ENCODE results near the gene YARS1.

Gene YARS1

DNA sequence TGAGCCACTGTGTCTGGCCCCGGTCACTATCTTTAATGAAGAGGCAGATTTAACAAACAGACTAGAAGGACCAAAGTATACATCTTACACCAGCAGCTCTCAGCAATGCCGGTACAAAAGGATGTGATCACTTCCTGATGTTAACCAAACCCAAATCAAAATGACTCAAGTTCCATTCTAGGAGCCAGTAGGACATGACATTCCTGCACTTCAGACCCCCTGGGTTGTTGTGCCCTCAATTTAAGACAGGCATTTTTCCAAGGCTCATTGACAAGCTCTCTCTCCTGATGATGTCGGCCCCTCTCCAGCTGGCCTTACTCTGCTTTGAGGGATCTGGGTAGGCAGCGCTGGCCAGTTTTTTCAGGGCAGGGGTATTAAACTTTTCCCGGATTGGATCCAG lies 35.1 kb downstream of the YARS1 start:
- Histone ChIP-seq H3K4me1 (ENCODE audit: control insufficient read depth in 1 of 2, insufficient read depth in 1 of 2, low read depth in 1 of 2, low read length in 1 of 2) (no peaks in the 10 kb centered on the region), H3K36me3 (peaks cover 80% of the 10 kb centered on the region), H3K9me3 (no peaks in the 10 kb centered on the region), H3K27me3 (no peaks in the 10 kb centered on the region), H3K27ac (no peak overlapping the region), H3K4me3 (ENCODE audit: low read depth in 1 of 2, low read length in 1 of 2) (no peak overlapping the region)
- TF ChIP-seq, protein P1, sequence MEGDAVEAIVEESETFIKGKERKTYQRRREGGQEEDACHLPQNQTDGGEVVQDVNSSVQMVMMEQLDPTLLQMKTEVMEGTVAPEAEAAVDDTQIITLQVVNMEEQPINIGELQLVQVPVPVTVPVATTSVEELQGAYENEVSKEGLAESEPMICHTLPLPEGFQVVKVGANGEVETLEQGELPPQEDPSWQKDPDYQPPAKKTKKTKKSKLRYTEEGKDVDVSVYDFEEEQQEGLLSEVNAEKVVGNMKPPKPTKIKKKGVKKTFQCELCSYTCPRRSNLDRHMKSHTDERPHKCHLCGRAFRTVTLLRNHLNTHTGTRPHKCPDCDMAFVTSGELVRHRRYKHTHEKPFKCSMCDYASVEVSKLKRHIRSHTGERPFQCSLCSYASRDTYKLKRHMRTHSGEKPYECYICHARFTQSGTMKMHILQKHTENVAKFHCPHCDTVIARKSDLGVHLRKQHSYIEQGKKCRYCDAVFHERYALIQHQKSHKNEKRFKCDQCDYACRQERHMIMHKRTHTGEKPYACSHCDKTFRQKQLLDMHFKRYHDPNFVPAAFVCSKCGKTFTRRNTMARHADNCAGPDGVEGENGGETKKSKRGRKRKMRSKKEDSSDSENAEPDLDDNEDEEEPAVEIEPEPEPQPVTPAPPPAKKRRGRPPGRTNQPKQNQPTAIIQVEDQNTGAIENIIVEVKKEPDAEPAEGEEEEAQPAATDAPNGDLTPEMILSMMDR (IDR thresholded peaks at IDR 0.05), result no peak

DNA sequence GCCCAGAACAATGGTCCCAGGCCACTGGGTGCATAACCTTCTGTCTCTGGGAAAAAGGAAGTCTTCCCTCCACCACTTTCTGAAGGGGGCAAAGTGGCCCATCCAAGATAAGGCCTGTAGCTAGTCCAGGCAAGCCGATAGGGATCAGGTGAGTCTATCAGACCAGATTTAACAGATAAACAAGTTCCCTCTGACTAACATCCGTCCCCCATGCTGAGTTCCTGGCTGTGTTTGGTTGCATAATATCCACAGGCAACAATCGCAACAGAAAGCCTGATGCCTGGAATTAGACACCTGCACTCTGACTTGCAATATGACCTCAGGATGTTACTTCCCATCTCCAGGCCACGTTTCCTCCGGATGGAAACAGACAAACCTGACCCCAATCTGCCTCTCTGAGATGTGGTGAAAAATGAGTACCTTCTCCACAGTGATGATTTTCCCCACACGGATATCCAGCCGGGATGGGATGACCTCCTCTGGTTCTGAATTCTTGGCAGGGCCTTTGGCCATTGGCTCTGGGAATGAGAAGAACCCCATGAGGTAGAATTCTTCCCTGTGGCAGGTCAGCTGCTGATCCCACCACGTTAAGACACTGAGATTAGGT lies 36.4 kb downstream of the YARS1 start:
- H3K4me1 ChIP-seq (ENCODE audit: control insufficient read depth in 1 of 2, insufficient read depth in 1 of 2, low read depth in 1 of 2, low read length in 1 of 2), result no peaks in the 10 kb centered on the region
- TF ChIP-seq, protein P1 (IDR thresholded peaks at IDR 0.05), result no peak
- no peak overlapping the region for H3K4me3 ChIP-seq (ENCODE audit: low read depth in 1 of 2, low read length in 1 of 2)
- no peaks in the 10 kb centered on the region for H3K9me3 ChIP-seq
- peaks cover 76% of the 10 kb centered on the region for H3K36me3 ChIP-seq
- H3K27me3 ChIP-seq, result no peaks in the 10 kb centered on the region
- H3K27ac ChIP-seq, result no peak overlapping the region

DNA sequence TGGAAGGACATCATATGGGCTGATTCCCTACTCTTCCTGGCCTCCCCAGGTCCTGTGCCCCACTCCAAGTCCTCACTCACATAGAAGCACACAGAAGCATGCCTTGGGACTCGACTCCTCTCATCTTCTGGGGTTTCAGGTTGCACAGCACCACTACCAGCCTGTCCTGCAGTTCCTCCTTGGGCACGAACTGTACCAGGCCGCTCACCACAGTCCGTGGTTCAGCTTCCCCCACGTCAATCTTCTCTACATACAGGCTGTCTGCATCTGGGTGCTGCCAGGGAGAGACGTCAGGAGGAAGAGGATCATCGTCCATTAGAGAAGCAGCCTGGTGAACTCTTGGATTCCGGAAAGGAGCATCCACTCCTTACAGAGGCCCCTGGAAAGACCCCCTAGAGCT lies 37.2 kb downstream of the YARS1 start:
- Histone ChIP-seq H3K4me3 (ENCODE audit: low read depth in 1 of 2, low read length in 1 of 2) (no peak overlapping the region), H3K27me3 (no peaks in the 10 kb centered on the region), H3K9me3 (no peaks in the 10 kb centered on the region), H3K27ac (no peak overlapping the region), H3K4me1 (ENCODE audit: control insufficient read depth in 1 of 2, insufficient read depth in 1 of 2, low read depth in 1 of 2, low read length in 1 of 2) (no peaks in the 10 kb centered on the region), H3K36me3 (peaks cover 78% of the 10 kb centered on the region)
- TF ChIP-seq, protein P1 (IDR thresholded peaks at IDR 0.05), result no peak

DNA sequence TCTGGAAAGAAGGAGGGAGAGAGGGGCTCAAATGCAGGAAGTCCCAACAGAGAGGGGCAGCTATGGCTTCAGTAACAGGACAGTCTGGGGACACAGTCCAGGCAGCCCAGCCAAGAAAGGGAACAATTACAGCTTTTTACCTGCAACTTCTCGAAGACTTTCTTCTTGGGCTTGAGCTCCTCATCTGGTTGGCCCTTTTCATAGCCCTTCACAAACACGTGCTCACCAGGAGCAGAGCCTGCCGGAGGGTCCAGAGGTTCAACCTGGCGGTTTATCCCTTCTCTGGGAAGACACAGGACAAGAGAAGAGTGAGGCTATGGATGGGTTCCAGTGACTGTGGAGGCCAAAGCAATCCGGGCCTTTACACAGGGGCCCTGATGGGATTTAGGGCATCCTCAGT lies 37.9 kb downstream of the YARS1 start:
- Histone ChIP-seq H3K27ac (no peak overlapping the region), H3K4me1 (ENCODE audit: control insufficient read depth in 1 of 2, insufficient read depth in 1 of 2, low read depth in 1 of 2, low read length in 1 of 2) (no peaks in the 10 kb centered on the region), H3K9me3 (no peaks in the 10 kb centered on the region), H3K4me3 (ENCODE audit: low read depth in 1 of 2, low read length in 1 of 2) (no peak overlapping the region), H3K27me3 (no peaks in the 10 kb centered on the region), H3K36me3 (peaks cover 79% of the 10 kb centered on the region)
- TF ChIP-seq, protein P1 (IDR thresholded peaks at IDR 0.05), result no peak

DNA sequence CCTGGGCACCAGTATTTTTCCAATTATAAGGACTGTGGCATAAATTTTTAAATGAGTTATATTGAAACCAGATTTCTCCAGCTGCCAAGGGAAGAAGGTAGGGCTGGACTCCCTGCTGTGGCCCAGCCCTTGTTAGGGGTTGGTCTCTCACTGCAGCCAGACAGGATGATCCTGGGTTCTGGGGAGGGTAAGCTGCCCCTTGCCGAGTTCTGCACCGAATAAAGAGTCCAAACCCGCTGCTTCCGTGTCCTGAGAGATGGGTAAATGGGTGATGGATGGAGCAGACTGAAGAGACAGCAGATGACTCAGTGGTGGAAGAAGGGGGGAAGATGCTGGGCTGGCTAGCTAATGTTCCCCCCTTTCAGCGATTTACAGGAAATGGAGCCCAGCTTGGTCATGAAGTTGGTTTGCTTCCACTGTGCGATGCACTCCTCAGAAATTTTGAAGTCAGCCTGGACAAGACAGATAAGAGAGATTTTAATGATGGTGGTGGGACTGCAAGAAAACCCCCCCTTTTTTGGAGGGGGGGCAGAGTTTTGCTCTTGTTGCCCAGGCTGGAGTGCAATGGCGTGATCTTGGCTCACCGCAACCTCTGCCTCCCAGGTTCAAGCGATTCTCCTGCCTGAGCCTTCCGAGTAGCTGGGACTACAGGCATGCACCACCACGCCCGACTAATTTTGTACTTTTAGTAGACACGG lies 41.4 kb downstream of the YARS1 start:
- Histone ChIP-seq H3K4me1 (ENCODE audit: control insufficient read depth in 1 of 2, insufficient read depth in 1 of 2, low read depth in 1 of 2, low read length in 1 of 2) (no peaks in the 10 kb centered on the region), H3K27me3 (no peaks in the 10 kb centered on the region), H3K4me3 (ENCODE audit: low read depth in 1 of 2, low read length in 1 of 2) (no peak overlapping the region), H3K27ac (no peak overlapping the region), H3K9me3 (no peaks in the 10 kb centered on the region), H3K36me3 (peaks cover 60% of the 10 kb centered on the region)
- TF ChIP-seq, protein P1 (IDR thresholded peaks at IDR 0.05), result no peak
